Measurements from ENCODE around the gene TBC1D9. TPM values are rescaled to one million over a fixed set of nuclear protein-coding genes. Genes with fewer than 3 reads are reported as not detected.
"Not testable (repeated sequence)": the region's sequence is repeated elsewhere in the genome, so short reads cannot be mapped to it uniquely, and the experiment has no call there.

Gene TBC1D9
- 22.4 TPM for total RNA-seq

GRCh38 chr4:140756319-140757231, at the start of gene TBC1D9:
Gene TBC1D9, minus strand, starts transcription at chr4:140756385. Its CDS starts 340 bp downstream, at chr4:140756045.
- peaks cover 0 to 27% (median 4%) of the 10 kb centered on the region in 3 donors for H3K27me3 ChIP-seq (ENCODE audit: control insufficient read depth in 3 of 3, insufficient read depth in 3 of 3, low read length in 3 of 3)
- peak within 1 kb of the TSS; percentile 90 for H3K27ac ChIP-seq (ENCODE audit: low read depth, low read length)
- H3K36me3 ChIP-seq (ENCODE audit: control insufficient read depth in 3 of 3, insufficient read depth in 3 of 3, low read length in 3 of 3): no peaks in the 10 kb centered on the region
- H3K4me3 ChIP-seq (ENCODE audit: low read length in 3 of 3): peak within 1 kb of the TSS; percentile 72 to 83 (median 80)
- H3K9ac ChIP-seq (ENCODE audit: low read depth in 1 of 3, low read length in 3 of 3): peak within 1 kb of the TSS; percentile 77 to 82 (median 79)
- peaks cover 5 to 16% (median 7%) of the 10 kb centered on the region in 3 donors for H3K4me1 ChIP-seq (ENCODE audit: control insufficient read depth in 3 of 3, insufficient read depth in 3 of 3, low read length in 3 of 3)
- no peaks in the 10 kb centered on the region for H3K9me3 ChIP-seq (ENCODE audit: control insufficient read depth in 3 of 3, low read length in 3 of 3)

GRCh38 chr4:140805293-140805692, 49.1 kb upstream of the TBC1D9 start:
- H3K27me3 ChIP-seq (ENCODE audit: control insufficient read depth in 3 of 3, insufficient read depth in 3 of 3, low read length in 3 of 3): peaks cover 0 to 2% (median 0%) of the 10 kb centered on the region in 3 donors
- H3K4me1 ChIP-seq (ENCODE audit: control insufficient read depth in 3 of 3, insufficient read depth in 3 of 3, low read length in 3 of 3): peaks cover 0 to 3% (median 0%) of the 10 kb centered on the region in 3 donors
- H3K36me3 ChIP-seq (ENCODE audit: control insufficient read depth in 3 of 3, insufficient read depth in 3 of 3, low read length in 3 of 3): no peaks in the 10 kb centered on the region
- H3K9ac ChIP-seq (ENCODE audit: low read depth in 1 of 3, low read length in 3 of 3): no peak overlapping the region
- no peak overlapping the region for H3K4me3 ChIP-seq (ENCODE audit: low read length in 3 of 3)
- H3K9me3 ChIP-seq (ENCODE audit: control insufficient read depth in 3 of 3, low read length in 3 of 3): no peaks in the 10 kb centered on the region
- no peak overlapping the region for H3K27ac ChIP-seq (ENCODE audit: low read depth, low read length)

- Histone ChIP-seq H3K27me3 (ENCODE audit: control insufficient read depth in 3 of 3, insufficient read depth in 3 of 3, low read length in 3 of 3) (peaks cover 0 to 2% (median 0%) of the 10 kb centered on the region in 3 donors), H3K4me3 (ENCODE audit: low read length in 3 of 3) (no peak overlapping the region), H3K27ac (ENCODE audit: low read depth, low read length) (no peak overlapping the region), H3K9ac (ENCODE audit: low read depth in 1 of 3, low read length in 3 of 3) (no peak overlapping the region), H3K4me1 (ENCODE audit: control insufficient read depth in 3 of 3, insufficient read depth in 3 of 3, low read length in 3 of 3) (peaks cover 0 to 3% (median 0%) of the 10 kb centered on the region in 3 donors), H3K9me3 (ENCODE audit: control insufficient read depth in 3 of 3, low read length in 3 of 3) (no peaks in the 10 kb centered on the region), H3K36me3 (ENCODE audit: control insufficient read depth in 3 of 3, insufficient read depth in 3 of 3, low read length in 3 of 3) (no peaks in the 10 kb centered on the region)
Measured at GRCh38 chr4:140802591-140802990, 46.4 kb upstream of the TBC1D9 start.

- Histone ChIP-seq H3K4me3 (ENCODE audit: low read length in 3 of 3) (no peak overlapping the region), H3K36me3 (ENCODE audit: control insufficient read depth in 3 of 3, insufficient read depth in 3 of 3, low read length in 3 of 3) (no peaks in the 10 kb centered on the region), H3K27ac (ENCODE audit: low read depth, low read length) (no peak overlapping the region), H3K9ac (ENCODE audit: low read depth in 1 of 3, low read length in 3 of 3) (no peak overlapping the region), H3K4me1 (ENCODE audit: control insufficient read depth in 3 of 3, insufficient read depth in 3 of 3, low read length in 3 of 3) (no peaks in the 10 kb centered on the region), H3K9me3 (ENCODE audit: control insufficient read depth in 3 of 3, low read length in 3 of 3) (no peaks in the 10 kb centered on the region), H3K27me3 (ENCODE audit: control insufficient read depth in 3 of 3, insufficient read depth in 3 of 3, low read length in 3 of 3) (no peaks in the 10 kb centered on the region)
Measured at GRCh38 chr4:140800666-140801065, 44.5 kb upstream of the TBC1D9 start.

GRCh38 chr4:140799686-140800225, 43.6 kb upstream of the TBC1D9 start:
- no peaks in the 10 kb centered on the region for H3K27me3 ChIP-seq (ENCODE audit: control insufficient read depth in 3 of 3, insufficient read depth in 3 of 3, low read length in 3 of 3)
- no peaks in the 10 kb centered on the region for H3K4me1 ChIP-seq (ENCODE audit: control insufficient read depth in 3 of 3, insufficient read depth in 3 of 3, low read length in 3 of 3)
- no peak overlapping the region for H3K9ac ChIP-seq (ENCODE audit: low read depth in 1 of 3, low read length in 3 of 3)
- no peak overlapping the region for H3K4me3 ChIP-seq (ENCODE audit: low read length in 3 of 3)
- no peak overlapping the region for H3K27ac ChIP-seq (ENCODE audit: low read depth, low read length)
- no peaks in the 10 kb centered on the region for H3K9me3 ChIP-seq (ENCODE audit: control insufficient read depth in 3 of 3, low read length in 3 of 3)
- H3K36me3 ChIP-seq (ENCODE audit: control insufficient read depth in 3 of 3, insufficient read depth in 3 of 3, low read length in 3 of 3): no peaks in the 10 kb centered on the region

- no peak overlapping the region for H3K27ac ChIP-seq (ENCODE audit: low read depth, low read length)
- H3K4me3 ChIP-seq (ENCODE audit: low read length in 3 of 3): no peak overlapping the region
- H3K4me1 ChIP-seq (ENCODE audit: control insufficient read depth in 3 of 3, insufficient read depth in 3 of 3, low read length in 3 of 3): no peaks in the 10 kb centered on the region
- no peak overlapping the region for H3K9ac ChIP-seq (ENCODE audit: low read depth in 1 of 3, low read length in 3 of 3)
- H3K9me3 ChIP-seq (ENCODE audit: control insufficient read depth in 3 of 3, low read length in 3 of 3): no peaks in the 10 kb centered on the region
- H3K27me3 ChIP-seq (ENCODE audit: control insufficient read depth in 3 of 3, insufficient read depth in 3 of 3, low read length in 3 of 3): no peaks in the 10 kb centered on the region
- no peaks in the 10 kb centered on the region for H3K36me3 ChIP-seq (ENCODE audit: control insufficient read depth in 3 of 3, insufficient read depth in 3 of 3, low read length in 3 of 3)
Measured at GRCh38 chr4:140793291-140793690, 37.1 kb upstream of the TBC1D9 start.

GRCh38 chr4:140790765-140791164, 34.6 kb upstream of the TBC1D9 start:
- no peaks in the 10 kb centered on the region for H3K36me3 ChIP-seq (ENCODE audit: control insufficient read depth in 3 of 3, insufficient read depth in 3 of 3, low read length in 3 of 3)
- H3K9me3 ChIP-seq (ENCODE audit: control insufficient read depth in 3 of 3, low read length in 3 of 3): no peaks in the 10 kb centered on the region
- peak overlapping the region; percentile 17 for H3K27ac ChIP-seq (ENCODE audit: low read depth, low read length)
- H3K27me3 ChIP-seq (ENCODE audit: control insufficient read depth in 3 of 3, insufficient read depth in 3 of 3, low read length in 3 of 3): no peaks in the 10 kb centered on the region
- no peaks in the 10 kb centered on the region for H3K4me1 ChIP-seq (ENCODE audit: control insufficient read depth in 3 of 3, insufficient read depth in 3 of 3, low read length in 3 of 3)
- no peak overlapping the region for H3K4me3 ChIP-seq (ENCODE audit: low read length in 3 of 3)
- H3K9ac ChIP-seq (ENCODE audit: low read depth in 1 of 3, low read length in 3 of 3): no peak overlapping the region

- Histone ChIP-seq H3K36me3 (ENCODE audit: control insufficient read depth in 3 of 3, insufficient read depth in 3 of 3, low read length in 3 of 3) (no peaks in the 10 kb centered on the region), H3K9me3 (ENCODE audit: control insufficient read depth in 3 of 3, low read length in 3 of 3) (no peaks in the 10 kb centered on the region), H3K27ac (ENCODE audit: low read depth, low read length) (peak overlapping the region; percentile 17), H3K27me3 (ENCODE audit: control insufficient read depth in 3 of 3, insufficient read depth in 3 of 3, low read length in 3 of 3) (no peaks in the 10 kb centered on the region), H3K9ac (ENCODE audit: low read depth in 1 of 3, low read length in 3 of 3) (no peak overlapping the region), H3K4me1 (ENCODE audit: control insufficient read depth in 3 of 3, insufficient read depth in 3 of 3, low read length in 3 of 3) (no peaks in the 10 kb centered on the region), H3K4me3 (ENCODE audit: low read length in 3 of 3) (no peak overlapping the region)
Measured at GRCh38 chr4:140790171-140790570, 34.0 kb upstream of the TBC1D9 start.

GRCh38 chr4:140789759-140790158, 33.6 kb upstream of the TBC1D9 start:
- no peak overlapping the region for H3K27ac ChIP-seq (ENCODE audit: low read depth, low read length)
- no peak overlapping the region for H3K9ac ChIP-seq (ENCODE audit: low read depth in 1 of 3, low read length in 3 of 3)
- H3K36me3 ChIP-seq (ENCODE audit: control insufficient read depth in 3 of 3, insufficient read depth in 3 of 3, low read length in 3 of 3): no peaks in the 10 kb centered on the region
- no peaks in the 10 kb centered on the region for H3K4me1 ChIP-seq (ENCODE audit: control insufficient read depth in 3 of 3, insufficient read depth in 3 of 3, low read length in 3 of 3)
- no peaks in the 10 kb centered on the region for H3K9me3 ChIP-seq (ENCODE audit: control insufficient read depth in 3 of 3, low read length in 3 of 3)
- no peaks in the 10 kb centered on the region for H3K27me3 ChIP-seq (ENCODE audit: control insufficient read depth in 3 of 3, insufficient read depth in 3 of 3, low read length in 3 of 3)
- no peak overlapping the region for H3K4me3 ChIP-seq (ENCODE audit: low read length in 3 of 3)

GRCh38 chr4:140782787-140783186, 26.6 kb upstream of the TBC1D9 start:
- H3K4me3 ChIP-seq (ENCODE audit: low read length in 3 of 3); H3K27ac ChIP-seq (ENCODE audit: low read depth, low read length); H3K4me1 ChIP-seq (ENCODE audit: control insufficient read depth in 3 of 3, insufficient read depth in 3 of 3, low read length in 3 of 3); H3K9ac ChIP-seq (ENCODE audit: low read depth in 1 of 3, low read length in 3 of 3); H3K36me3 ChIP-seq (ENCODE audit: control insufficient read depth in 3 of 3, insufficient read depth in 3 of 3, low read length in 3 of 3); H3K27me3 ChIP-seq (ENCODE audit: control insufficient read depth in 3 of 3, insufficient read depth in 3 of 3, low read length in 3 of 3); H3K9me3 ChIP-seq (ENCODE audit: control insufficient read depth in 3 of 3, low read length in 3 of 3): not testable (repeated sequence)

Data from skeletal muscle tissue (tissue), 4 donors.